Measurements from ENCODE around the gene TBC1D16. TPM values are rescaled to one million over a fixed set of nuclear protein-coding genes. Genes with fewer than 3 reads are reported as not detected.

Gene TBC1D16
- total RNA-seq, 1 experiment from 2014 or later, result 53.6 TPM

DNA sequence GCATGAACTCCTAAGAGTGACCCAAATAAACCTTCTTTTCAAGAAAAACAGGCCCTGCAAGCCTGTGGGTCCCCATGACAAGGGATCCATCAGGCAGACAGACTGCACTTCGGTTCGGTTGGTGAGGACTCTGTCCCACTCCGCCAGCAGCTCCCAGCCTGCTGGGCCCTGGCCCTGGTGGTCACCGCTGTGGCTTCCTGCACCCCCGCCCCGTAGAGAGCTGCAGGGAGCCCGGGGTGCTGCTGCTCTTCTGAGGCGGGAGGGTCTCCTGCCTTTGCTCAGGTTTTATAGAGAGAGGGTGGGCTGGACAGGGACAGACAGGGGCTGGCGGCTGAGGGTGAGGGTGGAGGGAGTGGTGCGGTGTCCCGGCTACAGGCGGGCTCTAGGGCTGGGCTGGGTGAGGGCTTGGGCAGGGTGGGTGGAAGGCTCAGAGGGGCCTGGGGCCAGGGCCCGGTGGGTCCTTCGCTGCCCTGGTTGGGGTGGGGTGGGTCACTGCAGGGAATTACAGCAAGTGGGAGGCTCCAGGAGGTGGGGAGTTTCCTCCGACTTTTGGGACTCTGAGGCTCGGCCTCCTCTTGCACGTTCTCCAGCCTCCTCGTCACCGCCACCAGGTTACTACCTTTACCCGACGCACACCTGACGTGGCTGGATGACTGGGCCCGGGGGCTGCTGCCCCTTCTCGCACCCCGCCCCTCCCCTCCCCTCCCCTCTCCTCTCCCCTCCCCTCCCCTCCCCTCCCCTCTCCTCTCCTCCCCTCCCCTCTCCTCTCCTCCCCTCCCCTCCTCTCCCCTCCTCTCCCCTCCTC is 106.2 kb downstream of the TBC1D16 start:
- no peak for DNase-seq (ENCODE audit: low read depth)

DNA sequence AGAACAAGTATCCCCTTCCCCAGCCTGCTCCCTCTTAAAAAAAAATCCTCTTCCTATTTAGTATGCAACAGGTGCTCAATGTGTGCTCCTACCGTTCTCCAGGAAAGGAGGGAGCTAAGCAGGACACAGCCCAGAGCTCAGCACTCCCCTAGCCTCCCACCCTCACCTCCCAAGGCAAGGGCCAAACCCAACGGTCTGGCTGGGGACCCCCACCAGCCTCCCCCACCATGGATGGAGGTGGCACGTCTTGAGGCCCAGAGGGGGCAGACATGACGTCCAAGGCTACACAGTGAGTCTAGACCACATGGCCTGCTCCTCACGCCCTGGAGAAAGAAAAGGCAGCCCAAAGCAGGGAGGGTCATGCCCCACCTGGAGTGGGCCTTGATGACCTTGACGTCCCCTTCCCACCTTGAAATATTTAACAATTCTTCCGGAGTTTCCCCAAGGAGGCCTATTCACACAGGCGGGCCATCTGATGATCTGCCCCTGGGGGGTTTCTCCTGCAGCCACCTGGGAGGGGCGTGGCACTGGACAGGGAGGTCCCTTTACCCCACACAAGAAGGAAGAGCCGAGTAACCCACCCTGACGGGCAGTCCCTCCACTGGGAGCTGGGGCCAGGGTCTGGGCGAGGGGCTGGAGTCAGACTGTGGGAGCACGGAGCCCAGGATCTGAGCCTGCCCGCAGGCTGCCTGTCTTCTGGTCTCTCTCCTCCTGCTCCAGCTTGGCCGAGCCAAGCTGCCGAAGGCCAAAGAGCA is 107.0 kb downstream of the TBC1D16 start:
- DNase-seq (ENCODE audit: low read depth), result no peak

DNA sequence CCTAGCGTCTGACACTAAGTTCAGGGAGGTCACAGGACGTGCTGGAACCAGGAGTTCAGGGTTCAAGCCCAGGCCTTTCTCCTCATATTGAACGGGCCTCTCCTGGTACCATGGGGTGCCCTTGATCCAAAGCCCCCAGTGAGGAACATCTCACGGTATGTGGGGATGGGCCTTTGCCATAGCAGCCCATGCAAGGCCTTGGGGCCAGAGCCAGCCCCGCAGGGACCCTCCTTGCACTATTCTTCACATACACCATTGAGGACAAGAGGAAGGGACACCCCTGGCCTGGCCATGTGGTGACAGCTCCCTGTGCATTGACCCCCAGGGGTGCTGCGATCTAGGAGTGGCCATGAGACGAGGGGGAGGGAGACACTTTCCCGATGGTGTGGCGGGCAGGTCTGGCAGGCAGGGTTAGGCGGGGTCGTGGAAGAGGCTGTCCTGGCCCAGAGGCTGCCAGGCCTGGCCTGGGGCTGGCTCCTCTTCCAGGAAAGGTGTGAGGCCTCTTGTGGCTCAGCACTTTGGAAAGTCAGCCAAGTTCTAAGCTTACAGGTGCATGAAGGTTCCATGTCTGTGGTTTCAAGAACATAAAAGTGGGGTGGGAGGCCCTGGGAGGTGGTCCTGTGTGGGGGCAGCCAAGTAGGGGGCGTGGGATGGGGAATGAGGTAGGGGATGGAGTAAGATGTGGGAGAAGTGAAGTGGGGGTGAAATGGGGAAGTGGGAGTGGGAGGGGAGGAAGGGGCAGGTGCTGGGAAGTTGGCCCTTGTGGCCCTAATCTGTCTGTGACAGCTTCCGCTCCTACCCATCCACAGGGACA is 107.8 kb downstream of the TBC1D16 start:
- DNase-seq (ENCODE audit: low read depth), result no peak

DNA sequence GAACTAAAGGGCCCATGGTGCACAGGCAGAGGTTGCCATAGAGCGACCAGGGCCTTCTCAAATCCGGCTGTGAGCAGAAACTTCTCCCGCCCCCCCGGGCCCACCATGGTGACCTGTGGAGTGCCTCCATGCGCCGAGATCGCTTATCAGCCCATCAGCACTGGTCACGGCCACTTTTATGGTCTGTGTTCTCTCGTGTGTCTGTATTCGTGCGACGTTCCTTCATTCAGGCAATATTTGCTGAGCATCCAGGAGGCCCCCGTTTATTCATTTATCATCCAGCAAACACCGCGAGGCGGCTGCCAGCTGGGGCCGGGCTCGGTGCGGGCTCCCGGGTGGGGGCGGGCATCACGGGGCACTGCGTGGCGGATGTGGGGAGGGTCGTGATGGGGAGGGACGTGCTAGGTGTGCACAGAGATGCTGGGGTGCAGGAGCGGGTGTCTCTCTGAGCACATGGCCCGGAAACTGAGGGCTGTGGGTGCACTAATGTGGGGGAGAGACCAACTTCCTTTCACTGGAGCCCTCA is 108.5 kb downstream of the TBC1D16 start:
- no peak for DNase-seq (ENCODE audit: low read depth)

DNA sequence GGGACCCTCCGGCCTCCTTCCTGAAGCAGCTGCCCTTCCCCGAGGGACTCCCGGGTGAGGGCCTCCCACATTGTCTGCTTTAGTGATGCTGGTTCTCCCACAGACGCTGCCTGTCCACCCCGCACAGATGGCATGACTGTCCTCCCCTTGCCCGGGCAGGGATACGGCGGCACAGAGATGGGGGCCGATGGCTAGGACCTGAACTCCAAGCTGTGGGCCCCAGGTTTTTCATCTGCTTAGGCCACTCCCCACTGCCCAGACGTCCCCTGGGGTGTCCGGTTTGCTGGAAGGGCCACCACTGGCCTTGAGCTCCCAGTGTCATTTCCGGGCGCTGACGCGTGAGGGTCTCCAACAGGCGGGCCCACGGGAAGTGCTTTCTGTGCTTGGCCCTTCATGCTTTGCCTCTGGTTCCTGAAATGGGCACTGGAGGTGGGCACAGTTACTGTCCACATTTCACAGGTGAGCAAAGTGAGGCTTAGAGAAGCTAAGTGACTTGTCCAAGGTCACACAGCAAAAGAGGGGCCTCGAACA is 109.0 kb downstream of the TBC1D16 start:
- DNase-seq (ENCODE audit: low read depth), result no peak

DNA sequence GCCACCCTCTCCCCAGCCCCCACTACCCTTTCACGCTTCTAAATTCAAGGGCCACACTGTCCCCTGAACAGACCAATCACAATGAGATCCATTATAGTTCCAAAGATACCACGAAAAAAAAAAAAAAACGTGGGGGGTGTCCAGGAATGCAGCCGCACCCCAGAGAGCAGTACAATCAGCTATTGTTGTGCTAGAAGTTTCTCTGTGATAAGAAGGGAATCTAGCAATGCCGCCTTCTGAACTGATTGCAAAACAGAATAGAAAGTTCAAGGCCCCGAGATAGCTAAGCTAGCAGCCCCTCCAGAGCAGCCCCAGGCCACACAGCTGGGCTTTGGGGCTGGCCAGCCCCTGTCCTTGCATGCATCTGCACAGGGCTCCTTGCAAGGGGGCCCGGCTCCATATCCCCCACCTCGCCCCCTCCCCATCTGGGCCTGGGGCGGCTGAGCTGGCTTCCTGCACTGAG is 109.5 kb downstream of the TBC1D16 start:
- no peak for DNase-seq (ENCODE audit: low read depth)

DNA sequence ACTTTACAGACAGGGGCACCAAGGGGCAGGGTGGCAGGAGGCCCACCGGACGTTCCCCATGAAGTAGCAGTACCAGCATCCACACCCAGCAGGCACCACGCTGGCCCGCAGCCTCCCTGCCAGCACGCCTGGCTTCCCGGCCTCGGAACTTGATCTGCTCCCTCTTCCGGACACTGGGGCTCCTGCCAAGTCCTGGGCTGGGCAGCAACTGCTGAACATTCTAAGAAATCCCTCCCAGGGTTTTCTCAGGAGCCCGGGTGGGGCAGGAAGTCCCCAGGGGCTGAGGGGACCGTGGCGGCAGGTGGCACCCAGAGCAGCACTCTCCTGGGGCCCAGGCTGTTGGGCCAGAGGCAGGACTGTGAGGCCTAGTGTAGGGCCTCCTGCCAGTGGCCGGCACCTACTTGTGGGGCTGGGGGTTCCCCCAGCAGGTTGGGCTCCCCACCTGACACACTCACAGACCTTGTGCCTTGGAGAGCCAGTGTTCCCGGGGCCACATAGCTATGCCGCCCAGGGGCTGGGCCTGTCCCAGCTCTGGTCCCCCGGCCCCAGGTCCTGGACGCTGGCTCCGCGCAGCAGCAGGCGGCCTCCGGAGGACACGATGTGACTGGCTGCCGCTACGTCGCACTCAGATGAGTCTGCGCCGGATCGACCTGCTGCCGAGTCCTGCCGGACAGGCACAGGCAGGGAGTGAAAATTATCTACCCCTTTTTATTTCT is 110.3 kb downstream of the TBC1D16 start:
- DNase-seq (ENCODE audit: low read depth), result peak; percentile 72

DNA sequence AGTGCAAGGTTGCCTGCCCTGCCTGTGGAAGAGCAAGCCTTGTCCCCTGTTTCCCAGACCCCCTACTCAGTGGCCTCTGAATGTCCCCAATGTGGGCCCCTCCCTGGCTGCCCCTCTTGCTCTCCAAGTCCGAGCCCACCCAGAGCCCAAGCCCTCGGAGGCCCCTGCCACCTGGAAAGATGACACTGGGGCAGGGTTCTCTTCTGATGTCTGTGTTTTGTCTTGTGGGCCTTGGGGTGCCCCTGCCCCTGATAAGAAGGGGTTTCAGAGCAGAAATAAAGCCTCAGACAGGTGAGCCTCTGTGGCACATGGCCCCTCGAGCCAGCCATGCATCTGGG is 111.1 kb downstream of the TBC1D16 start:
- no peak for DNase-seq (ENCODE audit: low read depth)

DNA sequence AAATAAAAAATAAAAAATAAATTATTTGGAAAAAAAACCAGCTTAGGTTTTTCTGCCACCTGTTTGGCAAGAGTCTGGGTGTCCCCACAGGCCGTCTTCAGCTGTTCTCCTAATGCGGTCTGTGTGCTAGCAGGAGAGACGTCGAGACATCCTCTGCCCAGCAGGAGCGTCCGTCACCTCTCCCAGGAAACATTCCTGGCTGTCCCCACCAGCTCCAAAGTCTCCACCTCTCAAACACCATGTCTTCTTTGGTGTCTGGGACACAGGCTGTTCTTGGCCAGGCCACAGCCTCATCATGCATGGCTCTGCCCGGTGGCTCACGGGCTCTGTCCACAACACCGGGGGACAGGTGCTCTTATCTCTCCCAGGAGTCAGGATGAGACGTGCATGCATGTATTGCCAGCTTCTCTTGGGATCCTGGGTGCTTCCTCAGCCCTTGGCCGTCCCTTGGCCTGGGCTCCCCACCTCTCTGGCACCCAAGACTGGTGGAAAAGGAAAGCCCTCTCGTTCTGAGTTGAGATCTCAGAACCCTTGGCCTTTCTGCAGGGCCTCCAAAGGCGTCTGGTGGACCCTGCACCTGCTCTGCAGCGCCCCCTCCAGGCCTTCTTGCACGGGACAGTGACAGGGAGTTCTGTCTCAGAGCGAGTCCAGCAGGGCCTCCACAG is 111.6 kb downstream of the TBC1D16 start:
- no peak for DNase-seq (ENCODE audit: low read depth)

DNA sequence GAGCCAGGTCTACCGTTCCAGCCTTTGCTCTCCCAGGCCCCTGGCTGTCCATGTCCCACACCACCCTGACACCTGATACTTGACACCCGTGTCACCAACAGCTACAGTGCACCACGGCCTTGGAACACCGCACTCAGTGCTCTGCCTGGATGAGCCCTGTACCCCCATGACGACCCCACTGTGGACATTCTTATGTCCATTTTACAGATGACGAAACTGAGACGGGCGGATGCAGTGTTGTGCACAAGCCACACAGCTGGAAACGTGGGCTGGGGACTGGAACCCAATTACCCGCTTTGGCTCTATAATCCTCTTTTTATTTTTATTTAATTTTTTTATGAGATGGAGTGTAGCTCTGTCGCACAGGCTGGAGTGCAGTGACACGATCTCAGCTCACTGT is 112.9 kb downstream of the TBC1D16 start:
- DNase-seq (ENCODE audit: low read depth), result no peak

DNA sequence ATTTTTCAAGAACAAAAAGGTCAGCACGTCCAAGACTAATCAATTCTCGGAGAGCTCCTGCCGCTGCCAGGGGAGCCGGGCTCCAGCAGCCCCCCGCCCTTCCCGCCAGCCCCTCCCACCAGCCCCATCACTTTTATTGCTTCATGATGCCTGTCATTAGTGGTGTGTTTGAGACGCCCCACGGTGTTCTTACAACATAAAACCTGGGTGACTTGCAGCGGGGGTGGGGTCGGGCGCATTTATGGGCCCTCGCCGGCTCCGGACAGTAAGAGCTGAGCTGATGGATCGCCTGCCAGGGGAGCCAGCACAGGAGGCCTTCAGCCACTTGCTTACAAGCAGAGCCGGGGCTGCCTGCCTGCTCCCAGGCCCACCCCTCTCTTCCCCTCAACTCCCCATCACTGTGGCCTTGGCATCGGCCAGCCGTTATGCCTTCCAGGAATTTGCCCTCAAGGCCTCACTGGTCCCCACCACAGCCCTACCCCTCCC is 113.5 kb downstream of the TBC1D16 start:
- no peak for DNase-seq (ENCODE audit: low read depth)

DNA sequence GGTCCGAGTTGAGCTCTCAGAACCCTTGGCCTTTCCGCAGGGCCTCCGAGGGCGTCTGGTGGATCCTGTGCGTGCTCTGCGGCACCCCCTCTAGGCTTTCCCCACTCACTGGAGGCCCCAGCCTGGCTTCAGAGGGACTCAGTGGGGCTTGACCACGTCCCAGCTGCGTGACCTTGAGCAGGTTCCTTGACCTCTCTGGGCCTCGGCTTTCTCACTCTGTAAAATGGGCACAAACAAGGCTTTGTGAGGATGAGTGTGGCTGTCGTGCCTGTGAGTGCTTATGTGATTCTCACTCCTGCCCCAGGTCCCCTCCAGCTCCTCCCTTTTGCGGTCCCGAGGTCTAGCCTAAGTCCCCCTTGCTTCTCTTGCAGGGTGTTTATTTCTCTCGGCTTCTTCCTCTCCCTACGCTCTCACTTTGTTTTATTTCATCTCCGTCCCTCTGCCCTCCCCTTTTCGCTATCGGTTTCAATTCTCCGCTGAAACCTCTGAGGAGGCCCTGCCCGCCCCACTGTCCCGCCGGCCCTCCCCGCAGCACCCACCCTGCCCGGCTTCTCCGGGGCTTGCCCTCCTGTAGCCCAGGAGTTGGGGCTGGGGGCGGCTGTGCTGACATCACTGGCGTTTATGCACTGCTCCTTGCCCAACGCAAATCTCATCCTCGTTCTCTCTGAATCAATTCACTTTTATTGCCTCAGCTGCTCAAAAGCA is 114.1 kb downstream of the TBC1D16 start:
- DNase-seq (ENCODE audit: low read depth), result no peak

DNA sequence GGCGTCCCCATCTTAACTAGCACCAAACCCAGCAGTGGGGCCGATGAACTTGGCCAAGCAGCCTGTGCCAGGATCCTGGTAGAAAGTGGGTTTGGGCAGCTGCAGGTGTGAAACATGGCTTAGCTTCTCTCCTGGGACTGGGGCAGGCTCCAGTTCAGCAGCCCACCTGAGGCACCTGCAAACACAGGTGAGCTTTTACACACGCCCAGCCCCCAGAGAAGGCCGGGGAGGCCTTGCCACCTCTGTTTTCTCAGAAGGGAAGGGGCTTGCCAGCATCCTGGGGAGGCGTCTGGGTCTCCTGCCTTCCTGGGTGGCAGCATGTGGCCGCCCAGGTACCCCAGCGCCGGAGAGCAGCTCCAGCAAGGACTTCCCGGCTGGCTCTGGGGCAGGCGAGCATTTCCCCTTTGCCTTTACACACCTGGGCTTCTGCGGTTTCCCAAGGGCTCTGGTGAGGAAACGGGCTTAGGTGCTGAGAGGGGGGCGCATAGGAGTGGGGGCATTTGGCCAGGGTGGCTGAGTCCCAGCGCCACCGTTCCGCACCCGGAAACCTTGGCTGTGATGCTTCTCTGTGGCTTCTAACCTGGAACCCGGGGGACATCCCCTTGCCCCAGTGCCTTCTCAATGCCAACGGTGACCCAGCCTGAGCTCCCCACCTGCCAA is 114.8 kb downstream of the TBC1D16 start:
- no peak for DNase-seq (ENCODE audit: low read depth)

DNA sequence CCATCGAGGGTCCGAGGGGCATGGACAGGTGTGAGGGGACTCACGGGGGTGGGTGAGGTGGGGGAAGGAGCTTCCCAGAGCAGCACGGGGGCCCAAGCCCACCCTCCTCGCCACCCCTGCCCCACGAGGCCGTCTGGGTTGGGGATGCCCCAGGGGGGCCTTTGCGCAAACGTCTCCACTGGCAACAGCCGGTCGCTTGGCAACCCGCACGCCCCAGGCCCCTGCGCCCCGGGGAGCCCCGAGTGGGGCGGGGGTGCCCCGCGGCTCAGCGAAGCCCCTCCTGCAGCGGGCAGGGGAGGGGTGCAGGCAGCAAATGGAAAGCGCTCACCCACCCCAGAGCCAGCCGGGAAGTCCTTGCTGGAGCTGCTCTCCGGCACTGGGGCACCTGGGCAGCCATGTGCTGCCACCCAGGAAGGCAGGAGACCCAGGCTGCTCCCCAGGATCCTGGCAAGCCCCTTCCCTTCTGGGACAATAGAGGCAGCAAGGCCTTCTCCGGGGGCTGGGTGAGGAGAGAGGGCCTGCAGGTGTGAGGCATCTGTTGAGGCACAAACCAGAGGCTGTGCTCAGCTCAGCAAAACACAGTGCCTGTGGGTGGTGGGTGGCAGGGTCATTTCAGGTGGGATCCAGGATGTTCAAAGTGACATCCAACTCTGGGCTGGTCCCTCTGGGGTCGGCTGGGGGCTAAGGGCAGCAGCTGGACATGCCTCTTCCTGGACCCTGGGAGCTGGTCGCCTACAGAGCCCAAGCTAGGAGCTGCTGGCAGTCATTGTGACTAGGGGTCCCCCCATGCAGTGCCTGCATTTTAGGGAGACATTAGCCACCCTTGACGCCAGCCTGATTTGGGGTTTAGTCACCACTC is 115.6 kb downstream of the TBC1D16 start:
- no peak for DNase-seq (ENCODE audit: low read depth)

DNA sequence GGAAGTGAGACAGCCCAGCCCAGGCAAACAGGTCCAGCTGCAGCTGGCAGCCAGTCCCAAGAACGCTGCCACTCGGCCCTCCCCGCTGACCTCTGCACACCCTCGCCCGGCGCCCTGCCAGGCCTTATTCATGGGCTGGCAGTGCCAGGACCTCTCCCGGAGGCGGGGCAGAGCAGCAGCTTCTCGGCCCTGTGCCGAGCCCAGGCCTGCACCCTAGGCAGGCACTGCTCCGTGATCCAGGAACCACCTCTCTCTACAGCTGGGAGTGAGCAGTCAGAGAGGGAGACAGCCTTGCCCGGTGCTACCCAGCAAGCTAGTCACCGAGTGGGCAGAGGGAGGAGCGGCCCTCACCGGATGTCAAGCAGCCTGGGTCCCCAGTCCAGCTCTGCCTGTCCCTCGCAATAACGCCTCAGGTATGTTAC is 116.5 kb downstream of the TBC1D16 start:
- DNase-seq (ENCODE audit: low read depth), result peak; percentile 83

DNA sequence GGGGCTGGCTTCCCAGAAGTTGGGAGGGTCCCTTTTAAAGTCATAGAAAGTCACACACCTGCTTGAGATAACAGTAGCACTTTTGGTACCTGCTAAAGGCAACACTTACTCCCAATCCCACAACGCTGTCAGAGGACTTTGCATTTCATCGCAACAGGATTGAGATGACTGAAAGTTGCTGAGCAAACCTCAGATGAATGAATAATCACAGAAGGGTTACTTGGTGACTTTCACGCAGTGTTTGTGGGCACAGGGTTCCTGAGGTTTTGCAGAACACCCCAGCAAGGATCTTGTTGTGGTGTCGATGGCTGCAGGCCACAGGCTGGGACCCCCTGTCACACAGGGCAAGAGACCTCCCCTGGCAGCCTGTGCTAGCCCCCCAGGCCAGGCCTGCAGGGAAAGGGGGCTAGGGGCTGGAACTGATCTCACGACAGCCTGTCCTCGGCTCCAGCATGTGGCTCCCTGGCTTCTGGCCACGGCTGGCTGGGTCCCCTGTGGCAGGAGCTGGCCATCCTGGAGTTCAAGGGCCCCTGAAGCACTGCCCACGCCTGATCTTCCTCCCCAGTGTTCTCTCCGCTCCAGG is 117.0 kb downstream of the TBC1D16 start:
- no peak for DNase-seq (ENCODE audit: low read depth)

DNA sequence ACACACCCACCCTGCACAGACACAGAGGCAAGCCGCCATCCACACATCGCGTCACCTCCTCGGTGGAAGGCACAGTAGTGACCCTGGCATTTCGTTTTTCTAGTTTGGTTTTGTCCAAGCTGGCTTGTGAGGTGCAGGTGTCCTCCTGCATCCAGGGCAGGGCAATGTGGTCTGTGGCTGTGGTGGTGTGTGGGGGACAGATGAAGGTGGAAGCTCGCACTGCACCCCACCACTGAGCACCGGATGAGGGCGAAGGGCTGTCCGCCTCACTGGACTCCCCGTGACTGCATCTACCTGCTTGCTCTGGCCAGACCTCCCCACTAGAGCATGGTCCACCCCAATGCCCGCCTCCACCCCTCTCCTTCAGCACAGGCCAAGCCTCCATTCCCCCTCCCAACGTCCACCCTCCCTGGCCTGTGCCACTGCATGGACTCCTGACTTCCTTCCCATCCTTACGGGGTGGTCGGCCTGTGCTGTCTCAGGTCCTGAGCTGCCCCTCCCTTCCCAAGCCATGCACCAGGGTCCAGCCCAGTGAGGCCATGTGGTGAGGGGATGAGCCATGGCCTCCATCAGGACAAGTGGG is 117.7 kb downstream of the TBC1D16 start:
- DNase-seq (ENCODE audit: low read depth), result no peak

Data from LHCN-M2 (cell line).